CD4-positive, alpha-beta memory T cell (primary cell): Measurements from ENCODE around the gene KPNA1. TPM values are rescaled to one million over a fixed set of nuclear protein-coding genes. Genes with fewer than 3 reads are reported as not detected.

Source experiments
- CTCF ChIA-PET: fragments of 350-600 bp; sonication (Branson Sonifier 250); formaldehyde crosslinking; loops from one replicate; lab custom pipeline; 2021; ENCODE audit warnings: inconsistent platforms; ENCODE audit not compliant: partially characterized antibody; lab: Charles Lee
- POLR2A ChIA-PET: fragments of 350-600 bp; sonication (Branson Sonifier 250); formaldehyde crosslinking; loops from one replicate; lab custom pipeline; 2021; ENCODE audit not compliant: partially characterized antibody; lab: Charles Lee
- DNase-seq, 5 donors: peaks; one replicate each; pipeline versions ENCODE4 v3.0.0 to v3.0.0-alpha.2; 2020 to 2022; ENCODE audit warnings: mixed read lengths in 1 of 5
- H3K27ac ChIP-seq: one replicate; pipeline ENCODE4 v1.7.0; 2013; ENCODE audit warnings: low read depth, low read length
- H3K27me3 ChIP-seq: 2 replicates; pipeline ENCODE4 v1.7.0; 2013; ENCODE audit warnings: mild to moderate bottlenecking, low read length, moderate library complexity; ENCODE audit not compliant: insufficient read depth
- H3K36me3 ChIP-seq: 2 replicates; pipeline ENCODE4 v1.7.0; 2013; ENCODE audit warnings: mild to moderate bottlenecking, low read length, moderate library complexity; ENCODE audit not compliant: insufficient read depth
- H3K4me1 ChIP-seq: 2 replicates; pipeline ENCODE4 v1.7.0; 2013; ENCODE audit warnings: mild to moderate bottlenecking, low read length, moderate library complexity; ENCODE audit not compliant: insufficient read depth
- H3K4me3 ChIP-seq, 2 donors: one replicate each; pipeline ENCODE4 v1.7.0; 2013; ENCODE audit warnings: low read length in 2 of 2, mild to moderate bottlenecking in 1 of 2
- H3K9me3 ChIP-seq, 2 donors: one replicate each; pipeline ENCODE4 v1.7.0; 2013; ENCODE audit warnings: low read length in 2 of 2, control low read depth in 1 of 2; ENCODE audit not compliant: control insufficient read depth in 1 of 2
- H3K27ac Mint-ChIP-seq, 7 donors: one replicate each; pipeline ENCODE4 v1.8.0; 2020 to 2021; ENCODE audit warnings: mixed read lengths in 7 of 7, mild to moderate bottlenecking in 6 of 7, inconsistent platforms in 3 of 7, moderate library complexity in 3 of 7
- H3K27me3 Mint-ChIP-seq, 2 donors: one replicate each; pipeline ENCODE4 v1.8.0; 2020 to 2021; ENCODE audit warnings: mixed read lengths in 2 of 2
- H3K36me3 Mint-ChIP-seq, 2 donors: one replicate each; pipeline ENCODE4 v1.8.0; 2020 to 2021; ENCODE audit warnings: mixed read lengths in 2 of 2, inconsistent platforms in 1 of 2, mild to moderate bottlenecking in 1 of 2
- H3K4me1 Mint-ChIP-seq, 4 donors: one replicate each; pipeline ENCODE4 v1.8.0; 2020 to 2021; ENCODE audit warnings: mixed read lengths in 4 of 4, mild to moderate bottlenecking in 1 of 4
- H3K4me3 Mint-ChIP-seq, 8 donors: one replicate each; pipeline ENCODE4 v1.8.0; 2020 to 2021; ENCODE audit warnings: mixed read lengths in 8 of 8, mild to moderate bottlenecking in 7 of 8, moderate library complexity in 6 of 8, inconsistent platforms in 3 of 8
- H3K9me3 Mint-ChIP-seq, 8 donors: one replicate each; pipeline ENCODE4 v1.8.0; 2020 to 2021; ENCODE audit warnings: mixed read lengths in 8 of 8, mild to moderate bottlenecking in 5 of 8, inconsistent platforms in 3 of 8, moderate library complexity in 1 of 8
- intact Hi-C: fragments of 100-400 bp; cut with micrococcal nuclease; formaldehyde crosslinking; loops from one replicate; pipeline ENCODE4 v1.15.1; 2023
- polyA plus RNA-seq, 2 donors: library from polyadenylated mRNA; unstranded; fragments of 300-500 nt; fragmentation: Illumina TruSeq; gene quantifications; one replicate each; pipeline ENCODE4 v1.2.3, GENCODE V29; 2021
- total RNA-seq, 2 experiments: library from RNA; stranded (reverse); gene quantifications; one replicate each; pipeline ENCODE4 v1.2.3, GENCODE V29; 2021

Gene KPNA1
- total and polyA plus RNA-seq, 4 experiments from 2014 or later = 45.6 to 71.5 (median 59.4) TPM

DNA sequence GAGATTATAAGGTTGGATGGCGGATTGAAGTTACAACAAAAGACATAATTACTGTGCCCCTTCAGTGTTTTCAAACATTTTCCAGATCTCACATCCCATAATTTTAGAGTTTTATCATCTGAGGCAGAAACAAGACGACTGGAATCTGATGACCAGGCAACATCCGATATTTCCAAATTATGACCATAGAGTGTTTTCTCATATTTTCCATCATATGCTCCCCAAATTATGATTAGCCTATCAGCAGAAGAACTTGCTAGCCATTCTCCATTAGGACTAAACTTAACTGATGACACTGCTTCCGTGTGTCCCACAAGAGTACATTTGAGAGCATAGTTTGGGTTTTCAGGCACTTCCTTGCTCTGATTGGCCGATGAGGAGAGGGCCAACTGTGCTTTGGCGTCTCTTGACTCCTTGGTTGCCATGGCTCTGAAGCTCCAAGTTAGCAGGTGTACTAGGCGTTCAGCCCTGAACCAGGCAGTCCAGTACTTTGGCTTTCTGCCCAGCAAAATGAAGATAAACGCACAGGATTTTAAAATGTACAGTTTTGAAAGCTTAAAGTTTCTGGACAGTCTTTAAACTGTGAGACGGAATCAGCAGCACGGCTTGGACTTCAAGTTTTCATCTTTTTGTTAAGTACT is 99.5 kb downstream of the KPNA1 start:
- DNase-seq = peak; percentile 49 to 76 (median 52)
- H3K9me3 Mint-ChIP-seq = peaks cover 0 to 4% (median 0%) of the 10 kb centered on the region in 8 donors
- H3K27ac Mint-ChIP-seq = peak overlapping the region; percentile 97 to 100 (median 100)
- Histone ChIP-seq H3K27ac (peak overlapping the region; percentile 93), H3K36me3 (peaks cover 20% of the 10 kb centered on the region), H3K9me3 (no peaks in the 10 kb centered on the region), H3K4me1 (peaks cover 35% of the 10 kb centered on the region), H3K27me3 (no peaks in the 10 kb centered on the region), H3K4me3 (peak overlapping the region; percentile 61 to 63)
- POLR2A ChIA-PET = interaction anchor here (0.6 to 5.7 kb wide), 22 partner anchors 8 to 869 kb away, joined by 3 to 108 read pairs (median 9); partner anchors contain the start of genes DTX3L, FAM162A, HSPBAP1 and KPNA1
- peaks cover 6 to 41% of the 10 kb centered on the region in 2 donors for H3K36me3 Mint-ChIP-seq
- peaks cover 39 to 68% (median 51%) of the 10 kb centered on the region in 4 donors for H3K4me1 Mint-ChIP-seq
- intact Hi-C loops = loop anchor here (5.0 to 10.0 kb wide), 2 partner anchors 377 to 1170 kb away; partner anchors contain the start of genes HACD2 and HSPBAP1
- CTCF ChIA-PET = interaction anchor here (1.0 to 4.5 kb wide), 3 partner anchors 32 to 264 kb away, joined by 3 to 33 read pairs (median 16); partner anchors contain the start of genes FAM162A, MIX23 and PARP14
- no peaks in the 10 kb centered on the region for H3K27me3 Mint-ChIP-seq
- H3K4me3 Mint-ChIP-seq = peak overlapping the region; percentile 96 to 100 (median 98)

DNA sequence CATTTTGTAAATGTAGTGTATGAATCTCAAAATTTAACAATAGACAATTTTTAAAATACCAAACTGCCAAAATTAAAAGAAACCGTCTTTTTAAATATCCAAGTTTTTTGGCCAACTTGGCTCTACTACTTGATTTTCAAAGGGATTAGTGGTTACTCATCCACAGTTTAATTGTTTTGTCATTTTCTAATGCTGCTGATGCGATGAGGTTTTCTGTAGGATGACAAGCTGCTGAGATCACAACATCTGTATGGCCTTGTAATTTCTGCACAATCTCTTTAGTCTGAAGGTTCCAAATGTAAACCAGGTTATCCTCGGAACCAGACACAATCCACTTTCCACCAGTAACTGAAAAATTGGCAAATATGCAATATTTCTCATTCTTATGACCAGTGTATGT is 100.3 kb downstream of the KPNA1 start:
- Histone ChIP-seq H3K27ac (peak overlapping the region; percentile 93), H3K4me1 (peaks cover 35% of the 10 kb centered on the region), H3K9me3 (no peaks in the 10 kb centered on the region), H3K36me3 (peaks cover 21% of the 10 kb centered on the region), H3K4me3 (no peak overlapping the region), H3K27me3 (no peaks in the 10 kb centered on the region)
- Mint-ChIP-seq H3K27ac (peak overlapping the region; percentile 97 to 100 (median 100)), H3K27me3 (no peaks in the 10 kb centered on the region), H3K36me3 (peaks cover 8 to 46% of the 10 kb centered on the region in 2 donors), H3K4me1 (peaks cover 36 to 66% (median 50%) of the 10 kb centered on the region in 4 donors), H3K9me3 (peaks cover 0 to 4% (median 0%) of the 10 kb centered on the region in 8 donors), H3K4me3 (peak overlapping the region in 7 of 8 donors; percentile 96 to 100 (median 98))
- DNase-seq = no peak
- intact Hi-C loops = loop anchor here (10.0 kb wide), 1 partner anchor 1170 kb away; the partner anchor contains the start of gene HACD2
- CTCF ChIA-PET = interaction anchor here (4.5 kb wide), 1 partner anchor 31 kb away, joined by 33 read pairs; the partner anchor contains the start of genes FAM162A and MIX23
- POLR2A ChIA-PET = interaction anchor here (2.7 to 5.7 kb wide), 2 partner anchors 31 to 164 kb away, joined by 9 to 108 read pairs; partner anchors contain the start of genes FAM162A, MIX23 and PARP15

DNA sequence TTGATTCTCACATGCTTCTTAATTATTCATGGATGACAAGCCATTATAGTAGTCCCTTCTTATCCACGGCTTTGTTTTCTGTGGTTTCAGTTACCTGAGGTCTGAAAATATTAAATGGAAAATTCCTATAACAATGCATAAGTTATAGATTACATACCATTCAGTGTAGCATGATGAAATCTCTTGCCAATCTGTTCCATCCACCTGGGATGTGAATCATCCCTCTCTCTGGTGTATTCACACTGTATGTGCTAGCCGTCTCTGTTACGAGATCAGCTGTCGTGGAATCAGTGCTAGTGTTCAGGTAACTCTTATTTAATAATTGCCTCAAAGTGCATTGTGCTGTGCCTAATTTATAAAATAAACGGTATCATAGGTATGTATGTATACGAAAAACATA is 104.1 kb downstream of the KPNA1 start:
- POLR2A ChIA-PET = no interaction called here
- Mint-ChIP-seq H3K27me3 (no peaks in the 10 kb centered on the region), H3K9me3 (no peaks in the 10 kb centered on the region), H3K27ac (peak overlapping the region in 4 of 7 donors; percentile 29 to 85 (median 74)), H3K4me1 (peaks cover 28 to 47% (median 34%) of the 10 kb centered on the region in 4 donors), H3K4me3 (no peak overlapping the region), H3K36me3 (peaks cover 39 to 70% of the 10 kb centered on the region in 2 donors)
- Histone ChIP-seq H3K4me1 (peaks cover 23% of the 10 kb centered on the region), H3K9me3 (no peaks in the 10 kb centered on the region), H3K36me3 (peaks cover 50% of the 10 kb centered on the region), H3K27ac (no peak overlapping the region), H3K27me3 (no peaks in the 10 kb centered on the region), H3K4me3 (no peak overlapping the region)
- no peak for DNase-seq
- CTCF ChIA-PET = interaction anchor here (1.1 to 1.2 kb wide), 3 partner anchors 17 to 95 kb away, joined by 3 to 6 read pairs (median 4); partner anchors contain the start of gene FAM162A
- intact Hi-C loops = loop anchor here (10.0 kb wide), 1 partner anchor 1174 kb away; the partner anchor contains the start of gene HACD2

DNA sequence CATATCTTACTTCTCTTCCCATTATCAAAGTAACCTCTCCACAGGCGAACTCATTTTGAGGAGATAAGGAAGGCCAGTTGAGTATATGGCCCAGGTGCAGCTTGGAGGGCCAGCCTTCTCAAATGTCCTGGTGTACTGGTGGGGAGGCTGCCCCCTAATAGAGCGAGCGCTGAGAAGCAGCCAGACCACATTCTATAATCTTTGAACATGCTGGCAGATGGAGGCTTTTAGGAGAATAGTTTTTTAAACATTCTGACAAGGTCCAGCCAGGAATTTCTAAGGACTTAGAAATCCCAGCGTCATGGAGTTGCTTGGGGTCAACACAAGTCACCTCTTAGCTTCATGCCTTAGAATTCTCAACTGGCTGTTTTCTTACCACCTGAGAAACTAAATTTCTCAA is 104.6 kb downstream of the KPNA1 start:
- ChIA-PET CTCF (no interaction called here), POLR2A (no interaction called here)
- Mint-ChIP-seq H3K27ac (peak overlapping the region in 2 of 7 donors; percentile 27 to 29), H3K9me3 (no peaks in the 10 kb centered on the region), H3K4me1 (peaks cover 25 to 41% (median 31%) of the 10 kb centered on the region in 4 donors), H3K27me3 (no peaks in the 10 kb centered on the region), H3K4me3 (no peak overlapping the region), H3K36me3 (peaks cover 42 to 70% of the 10 kb centered on the region in 2 donors)
- Histone ChIP-seq H3K4me3 (no peak overlapping the region), H3K9me3 (no peaks in the 10 kb centered on the region), H3K4me1 (peaks cover 19% of the 10 kb centered on the region), H3K27ac (no peak overlapping the region), H3K36me3 (peaks cover 55% of the 10 kb centered on the region), H3K27me3 (no peaks in the 10 kb centered on the region)
- intact Hi-C loops = loop anchor here (10.0 kb wide), 1 partner anchor 1175 kb away; the partner anchor contains the start of gene HACD2
- no peak for DNase-seq

DNA sequence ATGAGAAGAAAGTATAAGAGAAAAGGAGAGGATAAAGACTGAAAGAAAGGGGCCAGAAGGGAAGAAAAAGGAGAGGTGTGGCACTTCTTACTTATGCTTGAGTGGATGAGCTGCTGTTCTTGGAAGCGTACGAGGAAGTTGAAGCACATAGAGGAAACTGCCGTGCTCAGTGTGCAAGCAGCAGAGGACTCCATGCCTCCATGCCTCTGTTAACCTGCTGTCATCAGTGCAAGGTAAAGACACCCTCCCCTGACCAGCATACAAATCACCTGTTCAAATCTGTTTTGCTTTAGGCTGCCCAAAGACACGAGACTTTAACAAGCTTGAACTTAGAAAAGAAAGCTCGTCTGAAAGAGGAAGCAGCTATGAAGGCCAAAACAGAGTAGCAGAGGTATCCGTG is 105.3 kb downstream of the KPNA1 start:
- POLR2A ChIA-PET = no interaction called here
- H3K4me1 ChIP-seq = peaks cover 12% of the 10 kb centered on the region
- CTCF ChIA-PET = interaction anchor here (0.5 to 3.0 kb wide), 2 partner anchors 16 to 863 kb away, joined by 4 to 19 read pairs; no protein-coding TSS in a partner anchor
- Mint-ChIP-seq H3K27ac (peak overlapping the region in 6 of 7 donors; percentile 2 to 75 (median 29)), H3K4me1 (peaks cover 18 to 35% (median 24%) of the 10 kb centered on the region in 4 donors), H3K4me3 (no peak overlapping the region), H3K27me3 (no peaks in the 10 kb centered on the region), H3K36me3 (peaks cover 42 to 70% of the 10 kb centered on the region in 2 donors), H3K9me3 (no peaks in the 10 kb centered on the region)
- no peaks in the 10 kb centered on the region for H3K9me3 ChIP-seq
- peaks cover 59% of the 10 kb centered on the region for H3K36me3 ChIP-seq
- intact Hi-C loops = no loop called here
- no peak for DNase-seq
- no peak overlapping the region for H3K4me3 ChIP-seq
- H3K27me3 ChIP-seq = no peaks in the 10 kb centered on the region
- no peak overlapping the region for H3K27ac ChIP-seq

DNA sequence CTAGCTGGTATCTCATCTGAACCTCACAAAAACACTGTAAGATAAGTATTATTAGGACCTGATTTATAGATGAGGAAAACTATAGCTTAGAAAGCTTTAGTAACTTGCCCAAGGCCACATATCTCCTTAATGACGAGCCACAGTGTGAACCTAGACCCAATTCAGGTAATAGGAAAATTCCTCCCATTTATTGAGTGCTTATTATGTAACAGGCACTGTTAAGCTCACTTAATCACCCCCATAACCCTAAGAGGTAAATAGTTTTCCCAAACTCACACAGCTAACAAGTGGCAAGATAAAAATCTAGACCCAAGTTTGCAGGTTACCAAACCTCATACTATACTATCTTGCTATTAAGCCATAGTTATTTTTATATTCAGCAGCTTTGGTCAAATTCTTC is 106.8 kb downstream of the KPNA1 start:
- no peaks in the 10 kb centered on the region for H3K9me3 ChIP-seq
- no peak overlapping the region for H3K4me3 ChIP-seq
- H3K27ac Mint-ChIP-seq = peak overlapping the region in 2 of 7 donors; percentile 13 to 43
- H3K36me3 Mint-ChIP-seq = peaks cover 48 to 80% of the 10 kb centered on the region in 2 donors
- no peaks in the 10 kb centered on the region for H3K9me3 Mint-ChIP-seq
- H3K4me3 Mint-ChIP-seq = no peak overlapping the region
- H3K4me1 ChIP-seq = no peaks in the 10 kb centered on the region
- POLR2A ChIA-PET = interaction anchor here (0.8 to 2.2 kb wide), 4 partner anchors 8 to 221 kb away, joined by 3 to 10 read pairs (median 6); partner anchors contain the start of genes FAM162A, MIX23 and WDR5B
- H3K36me3 ChIP-seq = peaks cover 72% of the 10 kb centered on the region
- H3K4me1 Mint-ChIP-seq = peaks cover 11 to 20% (median 13%) of the 10 kb centered on the region in 4 donors
- H3K27me3 Mint-ChIP-seq = no peaks in the 10 kb centered on the region
- intact Hi-C loops = no loop called here
- no peak overlapping the region for H3K27ac ChIP-seq
- DNase-seq = no peak
- no peaks in the 10 kb centered on the region for H3K27me3 ChIP-seq
- CTCF ChIA-PET = interaction anchor here (0.9 to 3.0 kb wide), 3 partner anchors 13 to 24 kb away, joined by 3 to 19 read pairs (median 9); partner anchors contain the start of gene FAM162A
